CD4-positive, CD25-positive, alpha-beta regulatory T cell (primary cell): ENCODE measurements around the gene DNAJB8. TPM values are rescaled to one million over a fixed set of nuclear protein-coding genes. Genes with fewer than 3 reads are reported as not detected.

ENCODE experiments used
- ATAC-seq, 2 donors: fragments of 150-1000 bp; cut with Tn5 transposase; one replicate each; pipeline ENCODE4 v1.10.0; 2021; ENCODE audit warnings: low read depth in 2 of 2, moderate number of reproducible peaks in 2 of 2, moderate library complexity in 1 of 2
- DNase-seq, 3 donors: peaks; one replicate each; pipeline versions ENCODE4 v3.0.0 to v3.0.0-alpha.2; 2012 to 2022; ENCODE audit warnings: mixed read lengths in 1 of 3
- H3K27ac ChIP-seq: one replicate; pipeline ENCODE4 v1.7.0; 2013; ENCODE audit warnings: mild to moderate bottlenecking, low read length; ENCODE audit not compliant: insufficient read depth, poor library complexity, severe bottlenecking
- H3K27me3 ChIP-seq: one replicate; pipeline ENCODE4 v1.7.0; 2013; ENCODE audit warnings: low read length; ENCODE audit not compliant: control insufficient read depth, insufficient read depth
- H3K36me3 ChIP-seq: one replicate; pipeline ENCODE4 v1.7.0; 2013; ENCODE audit warnings: mild to moderate bottlenecking, low read length, moderate library complexity; ENCODE audit not compliant: control insufficient read depth, insufficient read depth
- H3K4me1 ChIP-seq: 2 replicates; pipeline ENCODE4 v1.7.0; 2013; ENCODE audit warnings: mild to moderate bottlenecking, low read length; ENCODE audit not compliant: insufficient read depth, control insufficient read depth, poor library complexity, severe bottlenecking
- H3K4me3 ChIP-seq: one replicate; pipeline ENCODE4 v1.7.0; 2013; ENCODE audit warnings: low read depth, mild to moderate bottlenecking, low read length, moderate library complexity
- H3K9me3 ChIP-seq, 2 experiments: 1 replicate in 1 of 2; 2 replicates in 1 of 2; pipeline ENCODE4 v1.7.0; 2013; ENCODE audit warnings: low read length in 2 of 2, mild to moderate bottlenecking in 1 of 2, moderate library complexity in 1 of 2; ENCODE audit not compliant: control insufficient read depth in 2 of 2
- H3K27ac Mint-ChIP-seq, 3 donors: one replicate each; pipeline ENCODE4 v1.8.0; 2020 to 2022; ENCODE audit warnings: mild to moderate bottlenecking in 3 of 3, mixed read lengths in 3 of 3, moderate library complexity in 2 of 3
- H3K27me3 Mint-ChIP-seq: one replicate; pipeline ENCODE4 v1.8.0; 2022; ENCODE audit warnings: mild to moderate bottlenecking, mixed read lengths
- H3K36me3 Mint-ChIP-seq: one replicate; pipeline ENCODE4 v1.8.0; 2020; ENCODE audit warnings: mixed read lengths
- H3K4me1 Mint-ChIP-seq, 4 donors: one replicate each; pipeline ENCODE4 v1.8.0; 2020 to 2022; ENCODE audit warnings: mixed read lengths in 4 of 4, mild to moderate bottlenecking in 1 of 4
- H3K4me3 Mint-ChIP-seq, 4 donors: one replicate each; pipeline ENCODE4 v1.8.0; 2020 to 2022; ENCODE audit warnings: mild to moderate bottlenecking in 4 of 4, mixed read lengths in 4 of 4, moderate library complexity in 3 of 4
- H3K9me3 Mint-ChIP-seq, 7 donors: one replicate each; pipeline ENCODE4 v1.8.0; 2020 to 2022; ENCODE audit warnings: mixed read lengths in 7 of 7, mild to moderate bottlenecking in 3 of 7, moderate library complexity in 2 of 7
- polyA plus RNA-seq, 4 donors: library from polyadenylated mRNA; unstranded; fragments of 300-500 nt; fragmentation: Illumina TruSeq; gene quantifications; one replicate each; pipeline ENCODE4 v1.2.3, GENCODE V29; 2021
- total RNA-seq: library from RNA; stranded (reverse); gene quantifications from one replicate; pipeline ENCODE4 v1.2.3, GENCODE V29; 2022

DNAJB8 gene
- total and polyA plus RNA-seq, 5 donors from 2014 or later = not detected

DNA sequence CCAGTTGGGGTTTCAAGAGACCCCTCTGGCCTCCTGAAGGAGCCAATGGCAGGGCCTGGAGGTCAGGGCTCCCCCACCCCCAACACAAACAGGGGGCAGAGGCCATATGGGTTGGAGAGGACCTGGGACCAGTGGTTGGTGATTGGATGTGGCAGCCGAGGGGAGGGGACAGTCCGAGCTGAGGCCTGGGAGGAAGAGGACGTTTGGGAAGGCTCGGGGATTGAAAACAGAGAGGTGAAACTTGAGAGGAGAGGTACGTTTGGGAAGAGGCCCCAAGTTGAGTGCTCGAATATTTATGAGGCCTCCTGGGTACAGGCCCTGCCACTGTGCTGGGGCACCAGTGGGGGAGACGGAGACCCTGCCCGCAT lies 53.7 kb downstream of the DNAJB8 start:
- Histone ChIP-seq H3K36me3 (no peaks in the 10 kb centered on the region), H3K27ac (no peak overlapping the region), H3K27me3 (no peaks in the 10 kb centered on the region), H3K4me3 (no peak overlapping the region), H3K9me3 (no peaks in the 10 kb centered on the region), H3K4me1 (no peaks in the 10 kb centered on the region)
- Mint-ChIP-seq H3K9me3 (no peaks in the 10 kb centered on the region), H3K36me3 (no peaks in the 10 kb centered on the region), H3K27ac (no peak overlapping the region), H3K27me3 (no peaks in the 10 kb centered on the region), H3K4me1 (peaks cover 0 to 4% (median 0%) of the 10 kb centered on the region in 4 donors), H3K4me3 (no peak overlapping the region)
- no peak for ATAC-seq
- no peak for DNase-seq

Other genes starting within 250 kb of the DNAJB8 start
- gene GATA2, start 26.3 kb upstream of the DNAJB8 start, total RNA-seq = 6.2 TPM
- gene GATA2, start 26.3 kb upstream of the DNAJB8 start, polyA plus RNA-seq = not detected
- 94.4 TPM for gene RPN1, start 183.9 kb upstream of the DNAJB8 start, total RNA-seq
- 100 to 1,000 TPM; 235 to 283 (median 264) TPM for gene RPN1, start 183.9 kb upstream of the DNAJB8 start, polyA plus RNA-seq